ENCODE results near the gene PIANP.

PIANP gene

DNA sequence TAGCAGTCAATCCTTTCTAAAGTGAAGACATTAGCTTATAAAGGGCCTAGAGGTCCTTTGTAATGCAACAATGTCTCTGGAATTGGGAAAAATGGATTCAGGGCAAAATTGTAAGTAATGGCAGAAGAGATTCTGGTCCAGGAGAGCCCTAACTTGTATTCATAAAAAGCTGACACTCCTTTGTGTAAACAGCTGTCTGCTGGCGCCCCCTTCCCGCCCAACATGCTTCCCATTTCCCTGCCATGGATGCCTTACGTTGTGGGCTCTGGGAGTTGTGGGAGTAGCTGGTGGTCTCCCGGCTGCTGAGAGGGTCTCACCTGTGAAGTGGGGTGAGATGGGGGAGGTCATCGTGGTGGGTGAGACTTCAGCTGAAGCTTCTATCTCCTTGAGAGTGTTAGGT is 55.7 kb downstream of the PIANP start:
- H3K4me1 ChIP-seq (ENCODE audit: control insufficient read depth, insufficient read depth, low read length, unreplicated experiment) = no peaks in the 10 kb centered on the region
- no peak overlapping the region for H3K27ac ChIP-seq (ENCODE audit: low read depth, low read length)
- no peak overlapping the region for H3K4me3 ChIP-seq (ENCODE audit: low read depth, low read length)
- H3K36me3 ChIP-seq (ENCODE audit: insufficient read depth, low read length) = no peaks in the 10 kb centered on the region
- peaks cover 26% of the 10 kb centered on the region for H3K27me3 ChIP-seq (ENCODE audit: insufficient read depth, low read length)
- no peak overlapping the region for H2AFZ ChIP-seq (ENCODE audit: low read length, unreplicated experiment)
- no peaks in the 10 kb centered on the region for H3K79me2 ChIP-seq (ENCODE audit: control insufficient read depth, insufficient read depth, low read length, unreplicated experiment)

DNA sequence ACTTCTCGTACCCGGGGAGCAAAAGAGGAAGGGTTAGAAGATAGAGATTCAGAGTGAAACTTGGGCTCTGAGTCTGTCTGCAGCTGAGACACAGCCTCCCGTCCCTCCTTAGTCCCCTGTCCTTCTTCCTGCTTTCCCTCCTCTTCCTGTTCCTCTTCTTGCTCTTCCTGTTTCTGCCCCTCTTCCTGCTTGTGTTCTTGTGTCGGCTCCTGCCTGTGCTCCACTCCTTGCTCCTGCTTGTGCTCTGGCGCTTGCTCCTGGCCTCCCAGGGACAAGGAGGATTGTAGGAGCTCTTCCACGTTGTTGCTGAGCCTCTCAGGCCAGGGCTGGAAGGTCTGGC is 56.4 kb downstream of the PIANP start:
- Histone ChIP-seq H3K4me3 (ENCODE audit: low read depth, low read length) (no peak overlapping the region), H3K4me1 (ENCODE audit: control insufficient read depth, insufficient read depth, low read length, unreplicated experiment) (no peaks in the 10 kb centered on the region), H3K36me3 (ENCODE audit: insufficient read depth, low read length) (no peaks in the 10 kb centered on the region), H3K79me2 (ENCODE audit: control insufficient read depth, insufficient read depth, low read length, unreplicated experiment) (no peaks in the 10 kb centered on the region), H3K27me3 (ENCODE audit: insufficient read depth, low read length) (peaks cover 26% of the 10 kb centered on the region), H2AFZ (ENCODE audit: low read length, unreplicated experiment) (no peak overlapping the region), H3K27ac (ENCODE audit: low read depth, low read length) (no peak overlapping the region)
